Measurements from ENCODE around the gene CFAP119.

Gene CFAP119

GRCh38 chr16:30762991-30763725, 1.3 kb upstream of the CFAP119 start:
- DNase-seq (ENCODE audit: low read depth in 2 of 2, low spot score in 1 of 2), result no peak

GRCh38 chr16:30761427-30761927, 385 bp downstream of the CFAP119 start:
- peak; percentile 14 to 30 for DNase-seq (ENCODE audit: low read depth in 2 of 2, low spot score in 1 of 2)

GRCh38 chr16:30760577-30761426, 1.1 kb downstream of the CFAP119 start:
- DNase-seq (ENCODE audit: low read depth in 2 of 2, low spot score in 1 of 2), result no peak

- no peak for DNase-seq (ENCODE audit: low read depth in 2 of 2, low spot score in 1 of 2)
Measured at GRCh38 chr16:30760001-30760559, 1.8 kb downstream of the CFAP119 start.

GRCh38 chr16:30758988-30759491, 2.8 kb downstream of the CFAP119 start:
- no peak for DNase-seq (ENCODE audit: low read depth in 2 of 2, low spot score in 1 of 2)

- DNase-seq (ENCODE audit: low read depth in 2 of 2, low spot score in 1 of 2), result no peak
Measured at GRCh38 chr16:30757316-30757715, 4.5 kb downstream of the CFAP119 start.

GRCh38 chr16:30756781-30757100, 5.1 kb downstream of the CFAP119 start:
- DNase-seq (ENCODE audit: low read depth in 2 of 2, low spot score in 1 of 2), result no peak

- no peak for DNase-seq (ENCODE audit: low read depth in 2 of 2, low spot score in 1 of 2)
Measured at GRCh38 chr16:30755955-30756780, 5.7 kb downstream of the CFAP119 start.

GRCh38 chr16:30753596-30753995, 8.3 kb downstream of the CFAP119 start:
- no peak for DNase-seq (ENCODE audit: low read depth in 2 of 2, low spot score in 1 of 2)

GRCh38 chr16:30750876-30751465, 10.9 kb downstream of the CFAP119 start:
- no peak for DNase-seq (ENCODE audit: low read depth in 2 of 2, low spot score in 1 of 2)

- no peak for DNase-seq (ENCODE audit: low read depth in 2 of 2, low spot score in 1 of 2)
Measured at GRCh38 chr16:30750201-30750600, 11.7 kb downstream of the CFAP119 start.

GRCh38 chr16:30748634-30749445, 13.0 kb downstream of the CFAP119 start:
- no peak for DNase-seq (ENCODE audit: low read depth in 2 of 2, low spot score in 1 of 2)

GRCh38 chr16:30747799-30748633, 13.8 kb downstream of the CFAP119 start, which contains the start of gene PHKG2:
Gene PHKG2, plus strand, starts transcription at chr16:30748425. Its CDS starts 396 bp downstream, at chr16:30748821.
- DNase-seq (ENCODE audit: low read depth in 2 of 2, low spot score in 1 of 2), result peak; percentile 76 to 88

- no peak for DNase-seq (ENCODE audit: low read depth in 2 of 2, low spot score in 1 of 2)
Measured at GRCh38 chr16:30747331-30747730, 14.5 kb downstream of the CFAP119 start.

GRCh38 chr16:30746638-30747175, 15.2 kb downstream of the CFAP119 start:
- no peak for DNase-seq (ENCODE audit: low read depth in 2 of 2, low spot score in 1 of 2)

GRCh38 chr16:30745082-30745481, 16.8 kb downstream of the CFAP119 start:
- DNase-seq (ENCODE audit: low read depth in 2 of 2, low spot score in 1 of 2), result no peak

GRCh38 chr16:30744183-30744582, 17.7 kb downstream of the CFAP119 start:
- no peak for DNase-seq (ENCODE audit: low read depth in 2 of 2, low spot score in 1 of 2)

- no peak for DNase-seq (ENCODE audit: low read depth in 2 of 2, low spot score in 1 of 2)
Measured at GRCh38 chr16:30743716-30744115, 18.1 kb downstream of the CFAP119 start.
